CD4-positive, alpha-beta T cell treated with Interleukin-4 for 4 hours (primary cell): ENCODE measurements around the gene TCF3.
"Not testable (repeated sequence)": the region's sequence is repeated elsewhere in the genome, so short reads cannot be mapped to it uniquely, and the experiment has no call there.

Experiments
- DNase-seq: peaks from one replicate; pipeline ENCODE4 v3.0.0-alpha.2; 2020

TCF3 gene

GRCh38 chr19:1650650-1651567 is 1.5 kb downstream of the TCF3 start:
- DNase-seq = peak; percentile 71

DNA sequence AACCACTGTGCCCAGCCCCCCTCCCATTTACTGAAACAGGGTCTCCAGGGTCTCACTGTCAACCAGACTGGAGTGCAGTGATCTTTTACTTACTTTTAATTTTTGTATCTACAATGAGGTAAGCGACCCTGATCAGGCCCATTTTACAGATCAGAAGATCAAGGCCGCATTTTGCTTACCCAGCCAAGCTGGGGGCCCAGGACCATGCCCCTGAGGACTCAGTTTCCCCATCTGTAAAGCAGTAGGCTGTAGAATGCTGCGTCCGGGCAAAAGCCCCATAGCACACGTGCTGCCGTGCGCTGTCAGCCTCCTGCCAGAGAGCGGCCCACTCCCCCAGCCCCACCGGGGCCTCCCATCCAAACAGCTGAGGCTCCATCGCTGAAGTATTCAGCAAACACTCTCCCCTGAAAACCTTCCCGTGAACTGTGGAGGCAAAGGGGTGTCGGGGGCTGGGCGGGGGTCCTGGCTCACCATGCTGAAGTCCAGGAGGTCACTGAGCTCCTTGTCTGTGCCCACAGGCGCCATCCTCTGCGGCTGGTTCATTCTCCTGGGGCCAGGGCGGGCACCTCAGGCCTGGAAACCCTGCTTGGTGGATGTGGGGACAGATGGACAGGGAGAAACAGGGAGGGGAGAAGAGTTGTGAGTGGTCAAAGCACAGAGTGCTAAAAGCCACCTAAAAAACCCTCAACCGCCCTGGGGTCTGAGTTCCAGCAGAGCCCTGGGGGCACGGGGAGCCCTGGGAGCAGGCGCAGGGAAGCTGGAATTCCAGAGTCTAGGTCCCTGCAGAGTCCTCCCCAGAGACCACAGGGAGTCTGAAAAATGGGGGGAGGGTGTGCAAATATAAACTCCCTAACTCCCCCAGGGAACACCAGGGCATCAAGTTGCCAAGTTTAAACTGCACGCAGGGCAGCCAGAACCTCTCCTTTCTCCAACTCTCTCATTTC is 2.4 kb downstream of the TCF3 start:
- no peak for DNase-seq

- no peak for DNase-seq
Measured at GRCh38 chr19:1648920-1649541, 3.4 kb downstream of the TCF3 start.

DNA sequence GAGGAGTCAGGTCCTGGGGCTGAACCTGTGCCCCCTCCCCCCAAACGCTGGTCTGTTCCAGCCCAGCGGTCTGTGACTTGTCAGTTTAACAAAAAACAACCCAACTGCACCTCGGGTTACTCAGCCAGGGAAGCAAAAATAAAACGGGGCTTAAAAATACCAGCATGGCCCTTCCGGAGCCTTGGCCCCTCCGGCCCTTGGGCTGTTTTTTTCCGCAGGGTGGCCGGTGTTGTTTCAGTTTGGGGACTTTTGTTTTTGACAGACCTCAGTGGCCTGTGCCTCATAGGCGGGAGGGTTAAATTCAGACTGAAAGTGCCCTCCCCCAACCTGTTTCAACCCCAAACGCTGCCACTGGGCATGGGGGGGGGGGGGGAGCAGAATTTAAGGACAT is 4.0 kb downstream of the TCF3 start:
- DNase-seq = no peak

DNA sequence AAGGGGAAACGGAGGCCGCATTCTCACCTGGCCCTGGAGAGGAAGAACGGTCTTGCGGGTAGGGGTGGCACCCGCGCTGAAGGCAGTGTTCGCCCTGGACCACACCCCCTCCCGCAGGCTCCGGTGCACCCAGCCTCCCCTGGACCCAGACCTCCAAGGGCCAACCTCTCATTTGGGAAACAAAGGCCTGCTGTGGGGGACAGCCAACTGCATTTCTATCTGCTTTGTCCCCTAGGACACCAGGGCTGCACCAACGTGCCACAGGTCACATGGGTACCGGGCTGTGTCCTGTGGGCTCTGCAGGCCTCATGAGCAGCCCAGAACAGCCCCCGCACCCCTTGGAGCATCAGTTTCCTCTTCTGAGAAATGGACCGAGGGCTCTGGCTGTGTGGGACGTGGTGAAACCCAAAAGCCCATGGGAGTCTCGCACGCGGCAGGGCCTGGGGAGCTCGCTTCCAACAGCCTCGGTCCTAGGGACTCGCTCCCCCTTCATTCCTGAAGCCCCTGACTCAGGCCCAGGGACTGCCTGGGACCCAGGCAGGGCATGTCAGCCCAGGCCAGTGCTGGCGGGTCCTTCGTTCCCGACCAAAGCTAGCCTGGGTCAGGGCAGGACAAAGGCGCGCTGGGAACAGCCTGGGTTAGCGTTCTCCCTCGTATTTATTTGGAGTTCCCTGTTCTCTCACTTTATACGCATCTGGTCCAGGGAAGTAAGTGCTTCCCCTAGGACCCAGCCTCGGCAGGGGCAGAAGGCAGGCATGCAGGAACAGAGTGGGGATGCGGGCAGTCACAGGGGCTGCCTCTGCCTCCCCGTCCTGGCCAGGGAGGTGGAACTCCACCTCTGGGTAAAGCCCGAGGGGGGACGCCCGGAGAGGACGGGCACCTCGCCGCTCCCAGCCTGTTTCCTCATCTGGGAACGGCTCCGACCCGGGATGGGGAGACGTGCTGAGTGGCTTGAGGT is 4.6 kb downstream of the TCF3 start:
- no peak for DNase-seq

- DNase-seq = no peak
Measured at GRCh38 chr19:1646659-1647453, 5.6 kb downstream of the TCF3 start.

DNA sequence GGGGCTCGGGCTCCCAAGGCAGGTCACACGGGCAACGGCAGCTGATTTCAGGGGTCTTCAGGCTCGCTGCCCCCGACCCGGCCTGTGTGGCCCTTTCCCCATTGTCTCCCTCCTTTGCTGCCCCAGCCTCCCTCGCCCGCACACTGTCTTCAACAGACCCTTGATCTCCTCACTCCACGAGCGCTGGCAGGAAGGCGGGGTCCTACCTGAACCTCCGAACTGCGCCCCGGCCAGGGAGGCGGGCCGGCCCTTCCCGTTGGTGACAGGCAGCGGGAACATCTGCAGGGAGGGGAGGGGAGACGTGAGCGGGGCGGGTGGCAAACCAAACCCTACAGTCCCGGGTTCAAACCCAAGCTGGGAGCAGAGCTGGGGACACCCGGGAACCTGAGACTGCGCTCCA is 6.3 kb downstream of the TCF3 start:
- DNase-seq = no peak

- no peak for DNase-seq
Measured at GRCh38 chr19:1645299-1645698, 7.1 kb downstream of the TCF3 start.

DNA sequence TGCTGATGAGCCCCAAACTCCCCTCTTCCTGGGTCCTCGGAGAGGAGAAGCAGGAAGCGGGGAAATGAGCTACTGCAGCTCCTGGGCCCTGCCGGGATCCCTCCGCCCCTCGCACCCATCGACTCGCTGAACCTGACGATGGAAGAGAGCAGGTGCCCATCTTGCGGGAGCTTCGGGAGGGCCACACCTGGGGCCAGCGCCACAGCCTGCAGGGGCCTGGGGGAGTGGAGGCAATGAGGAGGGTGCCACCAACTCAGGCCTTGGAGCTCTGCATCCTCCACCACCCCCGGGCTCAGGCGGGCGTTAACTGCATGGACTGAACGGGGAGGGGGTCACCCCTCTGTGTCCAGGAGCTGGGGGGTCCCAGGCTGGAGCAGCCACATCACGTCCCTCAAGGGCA is 8.3 kb downstream of the TCF3 start:
- DNase-seq = no peak

DNA sequence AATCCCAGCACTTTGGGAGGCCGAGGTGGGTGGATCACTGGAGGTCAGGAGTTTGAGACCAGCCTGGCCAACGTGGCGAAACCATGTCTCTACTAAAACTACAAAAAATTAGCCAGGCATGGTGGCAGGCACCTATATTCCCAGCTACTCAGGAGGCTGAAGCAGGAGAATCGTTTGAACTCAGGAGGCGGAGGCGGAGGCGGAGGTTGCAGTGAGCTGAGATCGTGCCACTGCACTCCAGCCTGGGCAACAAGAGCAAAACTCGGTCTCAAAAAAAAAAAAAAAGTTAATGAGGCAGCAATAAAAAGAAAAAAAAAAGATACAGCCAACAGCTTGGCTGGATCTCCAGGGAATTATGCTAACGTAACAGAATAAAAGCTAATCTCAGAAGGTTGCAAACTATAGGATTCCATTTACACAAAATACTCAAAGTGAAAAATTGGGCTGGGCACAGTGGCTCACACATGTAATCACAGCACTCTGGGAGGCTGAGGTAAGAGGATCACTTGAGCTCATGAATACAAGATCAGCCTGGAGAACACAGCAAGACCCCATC is 11.4 kb downstream of the TCF3 start:
- not testable (repeated sequence) for DNase-seq

DNA sequence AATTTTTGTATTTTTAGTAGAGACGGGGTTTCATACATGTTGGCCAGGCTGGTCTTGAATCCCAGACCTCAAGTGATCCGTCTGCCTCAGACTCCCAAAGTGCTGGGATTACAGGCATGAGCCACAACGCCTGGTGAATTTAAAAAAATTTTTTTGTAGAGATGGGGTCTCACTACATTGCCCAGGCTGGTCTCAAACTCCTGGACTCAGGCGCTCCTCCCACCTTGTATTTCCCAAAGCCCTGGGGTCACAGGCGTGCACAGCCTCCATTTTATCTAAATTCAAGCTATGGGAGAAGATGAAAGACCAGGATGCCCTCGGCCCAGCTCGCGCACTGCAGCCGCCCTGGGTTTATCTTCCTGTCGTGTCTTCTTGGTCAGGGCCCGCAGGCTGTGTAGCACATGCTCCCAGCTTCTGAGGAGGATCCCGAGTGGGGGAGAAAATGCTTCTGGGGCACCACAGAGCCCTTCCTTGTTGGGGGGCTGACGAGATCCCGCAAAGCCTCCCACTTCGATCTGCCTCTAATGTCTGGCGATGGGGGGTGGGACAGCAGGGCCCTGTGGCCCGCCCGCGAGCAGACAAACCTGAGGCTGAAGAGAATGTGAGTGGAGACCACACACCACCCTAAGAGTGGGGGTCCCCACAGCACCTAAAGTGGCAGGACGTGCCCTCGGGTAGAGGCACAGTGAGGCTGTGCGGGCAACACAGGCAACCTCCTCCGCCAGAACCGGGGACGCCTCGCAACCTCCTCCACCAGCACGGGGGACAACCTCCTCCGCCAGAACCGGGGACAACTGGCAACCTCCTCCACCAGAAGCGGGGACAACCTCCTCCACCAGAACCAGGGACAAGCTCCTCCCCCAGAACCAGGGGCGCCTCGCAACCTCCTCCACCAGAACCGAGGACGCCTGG is 15.8 kb downstream of the TCF3 start:
- DNase-seq = no peak

GRCh38 chr19:1634938-1635243 is 17.5 kb downstream of the TCF3 start:
- DNase-seq = no peak

GRCh38 chr19:1634242-1634937 is 18.0 kb downstream of the TCF3 start:
- no peak for DNase-seq

DNA sequence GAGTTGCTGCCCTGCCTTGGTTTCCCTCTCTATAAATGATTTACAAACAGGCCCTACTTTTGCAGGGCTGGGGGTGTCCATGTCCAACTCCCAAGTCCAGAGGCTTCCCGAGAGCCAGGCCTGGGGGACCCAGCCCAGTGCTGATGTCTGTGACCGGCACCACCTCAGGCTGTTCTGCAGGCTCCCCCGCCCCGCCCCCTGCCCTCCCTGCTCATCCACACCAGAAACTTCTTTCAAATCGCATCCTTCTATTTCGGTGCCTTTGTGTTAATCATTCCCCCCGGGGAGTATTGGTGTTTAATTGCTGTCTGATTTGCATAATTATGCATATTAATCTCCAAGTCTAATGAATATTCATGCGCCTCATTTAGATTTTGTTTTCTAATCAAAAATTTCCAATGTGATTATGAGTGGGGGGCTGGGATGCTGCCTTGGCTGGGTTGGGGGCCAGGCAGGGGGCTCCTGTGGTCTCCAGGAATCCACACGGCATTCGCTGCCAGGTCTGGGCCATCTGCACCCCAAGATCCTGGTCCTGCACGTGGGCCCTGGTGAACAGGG is 19.1 kb downstream of the TCF3 start:
- no peak for DNase-seq

- no peak for DNase-seq
Measured at GRCh38 chr19:1632462-1633268, 19.8 kb downstream of the TCF3 start.

DNA sequence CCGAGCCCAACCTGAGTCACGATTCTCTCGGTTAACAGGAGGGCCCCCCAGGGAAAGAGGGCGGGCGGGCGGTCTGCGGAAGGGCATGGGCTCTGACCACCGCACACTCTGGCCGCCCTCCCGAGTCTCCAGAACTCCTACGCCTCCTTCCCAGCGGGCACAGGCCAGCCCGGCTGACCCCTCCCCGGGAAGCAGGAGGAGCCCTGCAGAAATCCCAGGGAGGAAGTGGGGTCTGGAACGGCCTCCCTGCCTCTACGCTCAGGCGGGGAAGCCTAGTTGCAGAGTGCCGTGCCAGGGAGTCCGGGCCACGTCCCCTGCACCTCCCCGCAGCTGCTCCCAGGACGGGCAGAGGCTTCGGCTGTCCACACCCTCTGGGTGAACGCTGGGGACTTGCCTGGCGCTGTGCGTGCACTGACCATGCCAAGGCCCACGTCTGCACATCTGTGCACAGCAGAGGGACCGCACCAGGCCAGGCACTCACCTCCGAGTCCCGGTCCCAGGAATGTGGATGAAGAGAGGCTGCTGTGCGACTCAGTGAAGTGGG is 20.8 kb downstream of the TCF3 start:
- DNase-seq = no peak

DNA sequence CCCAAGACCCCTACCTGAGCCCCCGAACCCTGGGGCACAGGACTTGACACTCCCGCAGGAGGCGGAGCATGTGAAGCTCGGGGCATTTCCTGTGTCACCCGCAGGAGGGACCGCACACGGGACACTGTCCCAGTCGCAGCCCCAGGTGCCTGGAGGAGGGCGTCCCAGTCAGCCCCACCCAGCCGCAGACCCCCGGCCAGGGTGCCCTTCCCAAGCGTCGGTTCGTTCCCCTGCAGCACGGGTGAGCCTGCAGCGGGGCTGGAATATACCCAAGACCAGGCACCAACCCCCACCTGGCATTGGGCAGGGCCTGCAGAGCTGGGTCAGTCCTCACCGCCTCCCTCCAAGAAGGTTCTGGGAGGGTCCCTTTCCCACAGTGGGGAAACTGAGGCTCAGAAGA is 21.6 kb downstream of the TCF3 start:
- no peak for DNase-seq

DNA sequence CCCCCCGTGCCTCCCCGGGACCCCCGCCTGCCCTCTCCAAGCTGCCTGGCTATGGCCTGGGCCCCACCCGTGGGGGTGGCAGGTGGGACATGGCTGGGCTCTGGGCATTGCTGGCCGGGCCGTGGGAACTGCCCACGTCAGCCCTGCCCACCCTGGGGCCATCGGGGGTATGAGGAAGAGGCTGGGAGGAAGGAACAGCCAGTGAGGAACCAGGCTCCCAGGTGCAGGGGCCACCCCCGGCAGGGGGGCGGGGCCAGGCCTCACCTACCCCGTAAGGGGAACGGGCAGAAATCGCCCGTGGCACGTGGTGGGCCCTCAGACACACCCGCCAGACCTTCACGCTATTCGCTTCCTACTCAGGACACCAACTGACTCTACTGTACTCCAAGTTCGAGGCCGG is 22.4 kb downstream of the TCF3 start:
- no peak for DNase-seq
